Sigmoid colon (tissue), 4 donors: ENCODE results near the gene TAC4.

Experiments used
- CTCF ChIP-seq, 4 experiments: fragments of 450-650 bp in 3 of 4; fragments of 200-600 bp in 1 of 4; IDR thresholded peaks; one replicate each; pipeline ENCODE4 v1.5.1; 2016 to 2019; ENCODE audit warnings: antibody characterized with exemption in 4 of 4, mild to moderate bottlenecking in 3 of 4, moderate library complexity in 2 of 4
- EP300 ChIP-seq, 4 donors: sonication (generic); formaldehyde crosslinking; IDR thresholded peaks; one replicate each; pipeline ENCODE4 v1.6.1; 2017; ENCODE audit warnings: antibody characterized with exemption in 4 of 4
- POLR2A ChIP-seq, 2 donors: fragments of 450-650 bp; IDR thresholded peaks; one replicate each; pipeline ENCODE4 v1.6.1; 2016; ENCODE audit warnings: antibody characterized with exemption in 2 of 2, mild to moderate bottlenecking in 2 of 2, moderate library complexity in 2 of 2
- POLR2AphosphoS5 ChIP-seq, 4 donors: sonication (generic); formaldehyde crosslinking; IDR thresholded peaks; one replicate each; pipeline ENCODE4 v1.6.1; 2017; ENCODE audit warnings: antibody characterized with exemption in 4 of 4

- TF ChIP-seq CTCF (IDR thresholded peaks at IDR 0.05) (no peak), POLR2A (IDR thresholded peaks at IDR 0.05) (no peak), EP300 (IDR thresholded peaks at IDR 0.05) (no peak), POLR2AphosphoS5 (IDR thresholded peaks at IDR 0.05) (no peak)
Measured at GRCh38 chr17:49814781-49815529, 32.9 kb downstream of the TAC4 start.
